GM10266 (cell line): ENCODE data around the gene FOCAD.

Source experiments
- DNase-seq: peaks from one replicate; pipeline ENCODE4 v3.0.0; 2012; ENCODE audit errors: extremely low spot score
- TF ChIP-seq, protein P1 (sequence below): IDR thresholded peaks from 2 replicates; pipeline ENCODE4 v1.5.1; 2012; ENCODE audit warnings: mild to moderate bottlenecking, low read depth; ENCODE audit not compliant: control insufficient read depth, insufficient read depth; ENCODE audit errors: missing control alignments

The FOCAD gene

DNA sequence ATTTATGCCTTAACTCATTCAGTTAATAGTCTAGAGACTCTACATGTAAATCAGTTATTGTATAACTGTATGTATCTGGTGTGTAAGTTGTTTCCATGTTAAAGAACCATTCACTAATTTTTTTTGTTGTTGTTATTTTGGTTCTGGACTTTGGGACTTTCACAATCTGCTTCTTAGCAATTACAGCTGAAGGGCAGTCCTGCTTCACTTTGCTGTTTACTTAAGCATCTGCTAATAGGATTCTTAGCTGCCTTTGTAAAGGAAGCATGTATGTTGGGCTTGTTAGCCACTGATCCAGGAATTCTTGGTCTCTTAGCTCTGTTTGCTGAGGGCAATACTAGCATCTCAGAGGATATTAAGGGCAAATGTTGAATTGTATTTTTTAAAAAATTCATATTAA is 97.0 kb downstream of the FOCAD start:
- TF ChIP-seq, protein P1, sequence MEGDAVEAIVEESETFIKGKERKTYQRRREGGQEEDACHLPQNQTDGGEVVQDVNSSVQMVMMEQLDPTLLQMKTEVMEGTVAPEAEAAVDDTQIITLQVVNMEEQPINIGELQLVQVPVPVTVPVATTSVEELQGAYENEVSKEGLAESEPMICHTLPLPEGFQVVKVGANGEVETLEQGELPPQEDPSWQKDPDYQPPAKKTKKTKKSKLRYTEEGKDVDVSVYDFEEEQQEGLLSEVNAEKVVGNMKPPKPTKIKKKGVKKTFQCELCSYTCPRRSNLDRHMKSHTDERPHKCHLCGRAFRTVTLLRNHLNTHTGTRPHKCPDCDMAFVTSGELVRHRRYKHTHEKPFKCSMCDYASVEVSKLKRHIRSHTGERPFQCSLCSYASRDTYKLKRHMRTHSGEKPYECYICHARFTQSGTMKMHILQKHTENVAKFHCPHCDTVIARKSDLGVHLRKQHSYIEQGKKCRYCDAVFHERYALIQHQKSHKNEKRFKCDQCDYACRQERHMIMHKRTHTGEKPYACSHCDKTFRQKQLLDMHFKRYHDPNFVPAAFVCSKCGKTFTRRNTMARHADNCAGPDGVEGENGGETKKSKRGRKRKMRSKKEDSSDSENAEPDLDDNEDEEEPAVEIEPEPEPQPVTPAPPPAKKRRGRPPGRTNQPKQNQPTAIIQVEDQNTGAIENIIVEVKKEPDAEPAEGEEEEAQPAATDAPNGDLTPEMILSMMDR: no peak
- DNase-seq: no peak

DNA sequence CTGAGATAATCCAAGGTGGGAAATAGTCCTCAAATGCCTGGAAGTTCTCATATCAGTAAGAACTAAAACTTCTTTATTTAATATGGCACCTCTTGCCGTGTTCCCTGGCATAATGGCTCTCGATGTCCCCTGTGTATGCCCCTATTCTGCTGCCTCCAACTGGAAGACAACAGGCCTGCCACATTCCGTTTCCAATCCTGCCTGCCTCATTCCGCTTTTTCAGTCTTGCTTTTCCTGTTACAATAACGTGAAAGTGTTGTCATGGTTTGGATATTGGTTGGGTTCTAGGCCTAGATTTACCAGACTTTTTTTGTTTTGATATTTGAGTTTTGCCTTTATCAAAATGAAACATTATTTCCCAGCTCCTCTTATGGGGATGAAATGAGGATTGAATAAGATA is 98.2 kb downstream of the FOCAD start:
- TF ChIP-seq, protein P1: no peak
- DNase-seq: no peak

DNA sequence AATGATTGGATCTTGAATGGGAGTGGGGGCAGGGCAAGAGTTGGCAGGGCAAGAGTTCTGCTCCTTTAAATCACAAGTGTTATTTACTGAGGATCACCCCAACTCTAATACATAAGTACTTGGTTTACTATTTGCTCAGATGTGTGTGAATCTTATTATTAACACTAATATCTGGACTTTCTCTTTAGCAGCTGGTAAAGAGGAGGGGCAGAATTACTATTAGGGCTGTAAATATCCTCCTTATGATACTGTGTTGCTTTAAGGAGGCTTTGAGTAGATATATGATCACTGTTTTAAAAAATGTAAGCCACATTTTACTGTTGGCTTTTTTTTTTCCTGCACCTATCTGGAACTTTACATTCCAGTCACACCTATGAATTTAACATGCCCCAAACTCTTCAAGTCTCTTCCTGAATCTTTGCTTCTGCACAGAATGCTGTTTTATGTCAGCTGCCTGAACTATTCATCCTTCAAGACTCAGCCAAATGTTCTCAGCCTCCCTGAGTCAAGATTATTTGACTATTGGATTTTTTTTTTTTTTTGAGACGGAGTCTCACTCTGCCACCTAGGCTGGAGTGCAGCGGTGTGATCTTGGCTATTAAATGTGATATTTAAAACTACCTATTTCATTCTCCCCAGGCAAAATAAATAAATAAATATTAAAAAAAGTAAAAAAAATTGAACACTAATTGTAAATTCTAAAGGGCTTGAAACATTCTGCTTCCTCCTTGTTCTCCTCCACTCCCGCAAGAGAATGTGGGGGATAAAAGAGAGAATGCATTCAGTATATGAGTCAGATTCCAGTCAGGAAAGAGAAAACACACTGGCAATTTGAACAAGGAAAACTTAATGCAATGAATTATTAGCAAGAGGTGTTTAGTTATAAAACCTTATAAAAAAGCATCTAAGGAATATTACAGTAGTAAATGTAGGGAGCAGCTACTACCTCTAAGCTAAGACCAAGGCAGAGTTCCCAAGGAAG is 99.3 kb downstream of the FOCAD start:
- no peak for DNase-seq
- TF ChIP-seq, protein P1: no peak

DNA sequence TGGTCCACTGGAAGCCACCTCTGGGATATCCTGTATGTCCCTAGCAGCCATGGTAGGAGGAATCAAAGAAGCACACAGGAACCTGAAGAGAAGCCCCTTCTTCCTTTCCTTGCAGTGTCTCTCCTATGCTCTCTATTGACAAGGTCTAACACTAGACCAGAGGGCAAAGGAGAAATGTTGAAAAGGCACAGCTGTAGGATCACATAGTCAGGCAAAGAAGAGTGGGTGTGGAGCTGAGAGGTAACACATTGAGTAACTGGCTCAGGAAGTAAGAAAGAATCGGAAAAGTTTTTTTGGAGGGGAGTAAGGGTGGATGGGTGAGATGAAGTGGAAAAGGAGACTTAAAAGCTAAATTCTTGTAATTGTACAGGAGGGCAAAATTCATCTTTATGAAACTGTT is 100.1 kb downstream of the FOCAD start:
- TF ChIP-seq, protein P1: no peak

DNA sequence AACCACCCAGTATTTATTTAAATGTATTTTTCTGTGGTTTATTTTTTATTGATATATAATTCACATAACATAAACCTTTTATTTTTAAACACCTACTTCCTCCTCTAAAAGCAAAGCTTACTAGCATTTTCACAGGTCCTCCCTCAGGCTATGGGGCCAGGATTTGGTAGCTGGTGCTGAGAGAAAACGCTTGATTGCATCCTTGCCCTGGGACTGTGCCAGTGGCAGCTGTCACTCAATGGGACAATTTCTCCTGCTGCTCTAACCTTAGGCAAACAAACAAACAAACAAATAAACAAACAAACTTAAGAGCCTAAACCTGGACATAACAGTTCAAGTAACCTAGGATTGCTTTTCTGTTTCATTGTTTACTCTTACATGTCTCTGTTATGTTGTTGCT is 102.7 kb downstream of the FOCAD start:
- DNase-seq: no peak
- TF ChIP-seq, protein P1: no peak

More for the DNA sequence above, 100.1 kb downstream of the FOCAD start:
- no peak for DNase-seq

DNA sequence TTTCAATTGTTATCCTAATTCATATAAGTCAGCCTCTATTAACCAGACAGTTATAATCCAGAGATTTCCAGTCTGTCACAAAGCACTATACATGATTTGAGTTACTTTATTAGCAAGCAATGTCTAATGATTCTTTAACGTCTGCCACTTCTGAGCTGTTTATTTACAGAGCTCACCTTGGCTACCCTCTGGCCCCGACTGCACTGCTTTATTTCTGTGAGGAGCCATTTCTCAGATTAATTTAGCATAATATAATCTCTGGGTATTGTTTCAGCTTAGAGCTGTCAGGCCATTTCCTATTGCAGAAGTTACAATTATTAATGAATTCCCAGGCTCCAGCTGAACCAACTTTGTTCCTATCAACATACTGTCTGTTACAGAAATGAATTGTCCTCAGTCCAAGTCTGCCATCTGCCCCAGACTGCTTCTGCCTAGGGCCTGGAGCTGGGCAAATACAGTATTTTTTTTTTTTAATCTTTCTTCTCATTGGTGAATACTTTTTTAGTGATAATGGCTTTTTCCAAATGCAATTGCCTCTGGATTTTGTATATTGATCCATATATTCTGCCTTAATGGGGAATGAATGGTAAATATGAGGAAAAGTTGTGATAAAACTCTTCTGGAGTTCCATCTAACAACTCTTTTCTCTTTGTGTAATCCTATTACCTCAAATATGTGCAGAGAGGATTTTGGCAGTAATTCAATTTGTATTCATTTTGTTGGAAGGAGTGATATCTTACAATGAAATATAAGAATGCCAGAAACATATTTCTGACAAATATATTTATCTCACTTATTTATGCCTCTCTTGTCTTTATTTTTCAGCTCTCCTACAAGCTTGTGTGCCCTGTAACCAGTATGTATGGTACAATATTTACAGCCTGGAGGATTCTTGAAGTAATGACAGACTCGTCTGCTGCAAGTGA is 104.7 kb downstream of the FOCAD start:
- TF ChIP-seq, protein P1: no peak
- no peak for DNase-seq

DNA sequence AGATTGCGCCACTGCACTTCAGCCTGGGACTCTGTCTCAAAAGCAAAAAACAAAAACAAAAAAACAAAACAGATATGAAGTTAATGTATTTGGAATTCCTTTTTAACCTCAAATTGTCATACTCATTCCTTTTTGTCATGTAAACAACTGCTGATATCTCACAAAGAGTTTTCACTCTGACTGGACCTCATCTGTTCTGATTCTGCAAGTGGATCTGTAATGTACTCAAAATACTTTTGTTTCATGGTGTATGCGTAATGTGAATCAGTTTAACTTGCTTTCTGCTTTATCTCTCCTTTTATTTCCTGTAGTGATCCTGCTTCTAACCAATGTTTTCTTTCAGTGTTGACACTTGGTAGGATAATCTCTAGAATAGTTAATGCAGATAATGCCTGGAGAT is 106.7 kb downstream of the FOCAD start:
- TF ChIP-seq, protein P1: no peak
- no peak for DNase-seq
